ENCODE data around the gene ENO2. TPM values are rescaled to one million over a fixed set of nuclear protein-coding genes. Genes with fewer than 3 reads are reported as not detected.

ENO2 gene
- total RNA-seq, 1 experiment from 2014 or later: 166 TPM

DNA sequence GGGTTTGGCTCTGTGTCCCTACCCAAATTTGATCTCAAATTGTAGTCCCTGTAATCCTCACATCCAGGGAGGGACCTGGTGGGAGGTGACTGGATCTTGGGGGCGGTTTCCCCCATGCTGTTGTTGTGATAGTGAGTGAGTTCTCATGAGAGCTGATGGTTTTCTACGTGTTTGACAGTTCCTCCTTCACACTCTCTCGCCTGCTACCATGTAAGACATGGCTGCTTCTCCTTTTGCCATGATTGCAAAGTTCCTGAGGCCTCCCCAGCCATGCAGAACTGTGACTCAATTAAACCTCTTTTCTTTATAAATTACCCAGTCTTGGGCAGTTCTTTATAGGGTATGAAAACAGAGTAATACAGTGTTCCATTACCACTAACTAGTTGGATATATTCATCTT lies 20.1 kb upstream of the ENO2 start:
- no peak overlapping the region for H2BK12ac ChIP-seq (ENCODE audit: insufficient read length, low read depth, low read length)
- H3K9me3 ChIP-seq (ENCODE audit: control insufficient read depth, low read depth, low read length): no peaks in the 10 kb centered on the region
- no peak overlapping the region for H3K4me3 Mint-ChIP-seq
- no peak overlapping the region for H2AK5ac ChIP-seq (ENCODE audit: insufficient read length, low read length)
- no peak overlapping the region for H2BK15ac ChIP-seq (ENCODE audit: low read depth, low read length)
- H3K79me2 ChIP-seq (ENCODE audit: insufficient read depth, low read length): no peaks in the 10 kb centered on the region
- H3K4me1 Mint-ChIP-seq: peaks cover 9 to 11% of the 10 kb centered on the region in 2 experiments
- no peak overlapping the region for H3K4me2 ChIP-seq (ENCODE audit: insufficient read depth, insufficient read length, low read length)
- H3K36me3 Mint-ChIP-seq (ENCODE audit: insufficient read depth in 1 of 3, low read depth in 3 of 3): peaks cover 0 to 8% (median 5%) of the 10 kb centered on the region in 3 experiments; a peak in 5 of 7 replicates
- no peaks in the 10 kb centered on the region for H4K20me1 ChIP-seq (ENCODE audit: control insufficient read depth, insufficient read depth, insufficient read length)
- H3K27me3 ChIP-seq (ENCODE audit: insufficient read depth, low read length): no peaks in the 10 kb centered on the region
- no peak overlapping the region for H3K18ac ChIP-seq (ENCODE audit: insufficient read length, low read depth, low read length)
- H2BK120ac ChIP-seq (ENCODE audit: low read depth, low read length, poor library complexity, severe bottlenecking): no peak overlapping the region
- no peak overlapping the region for H3K9ac ChIP-seq (ENCODE audit: extremely low read depth, insufficient read length, low read length)
- no peak overlapping the region for H3K56ac ChIP-seq (ENCODE audit: insufficient read length, low read depth, low read length)
- H3T11ph ChIP-seq (ENCODE audit: low read length): no peak overlapping the region
- H2BK5ac ChIP-seq (ENCODE audit: insufficient read length, low read length): no peak overlapping the region
- peaks cover 6% of the 10 kb centered on the region for H3K23me2 ChIP-seq (ENCODE audit: insufficient read length, low read depth, low read length, poor library complexity, severe bottlenecking)
- H3K27ac Mint-ChIP-seq: no peak overlapping the region
- H4K5ac ChIP-seq (ENCODE audit: insufficient read length, low read depth, low read length): no peak overlapping the region
- no peak for DNase-seq
- no peak overlapping the region for H3K4ac ChIP-seq (ENCODE audit: low read depth, low read length)
- no peak overlapping the region for H3K23ac ChIP-seq (ENCODE audit: insufficient read length, low read depth, low read length)
- no peak overlapping the region for H3K14ac ChIP-seq (ENCODE audit: insufficient read depth, low read length)
- no peaks in the 10 kb centered on the region for H3K79me1 ChIP-seq (ENCODE audit: insufficient read depth, low read depth, low read length, poor library complexity, severe bottlenecking)
- H2BK20ac ChIP-seq (ENCODE audit: low read depth, low read length, poor library complexity, severe bottlenecking): no peak overlapping the region
- H3K27ac ChIP-seq (ENCODE audit: insufficient read length, low read depth, low read length): no peak overlapping the region
- TF ChIP-seq, protein P1, sequence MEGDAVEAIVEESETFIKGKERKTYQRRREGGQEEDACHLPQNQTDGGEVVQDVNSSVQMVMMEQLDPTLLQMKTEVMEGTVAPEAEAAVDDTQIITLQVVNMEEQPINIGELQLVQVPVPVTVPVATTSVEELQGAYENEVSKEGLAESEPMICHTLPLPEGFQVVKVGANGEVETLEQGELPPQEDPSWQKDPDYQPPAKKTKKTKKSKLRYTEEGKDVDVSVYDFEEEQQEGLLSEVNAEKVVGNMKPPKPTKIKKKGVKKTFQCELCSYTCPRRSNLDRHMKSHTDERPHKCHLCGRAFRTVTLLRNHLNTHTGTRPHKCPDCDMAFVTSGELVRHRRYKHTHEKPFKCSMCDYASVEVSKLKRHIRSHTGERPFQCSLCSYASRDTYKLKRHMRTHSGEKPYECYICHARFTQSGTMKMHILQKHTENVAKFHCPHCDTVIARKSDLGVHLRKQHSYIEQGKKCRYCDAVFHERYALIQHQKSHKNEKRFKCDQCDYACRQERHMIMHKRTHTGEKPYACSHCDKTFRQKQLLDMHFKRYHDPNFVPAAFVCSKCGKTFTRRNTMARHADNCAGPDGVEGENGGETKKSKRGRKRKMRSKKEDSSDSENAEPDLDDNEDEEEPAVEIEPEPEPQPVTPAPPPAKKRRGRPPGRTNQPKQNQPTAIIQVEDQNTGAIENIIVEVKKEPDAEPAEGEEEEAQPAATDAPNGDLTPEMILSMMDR (conservative IDR thresholded peaks at IDR 0.05): no peak
- peaks cover 3% of the 10 kb centered on the region; the same call in 1 of the 2 replicates for H3K4me1 ChIP-seq (ENCODE audit: insufficient read depth, low read length)
- no peak overlapping the region for H4K91ac ChIP-seq (ENCODE audit: insufficient read length, low read depth, low read length)
- no peak overlapping the region for H2AFZ ChIP-seq (ENCODE audit: low read length)
- peaks cover 0 to 3% of the 10 kb centered on the region in 2 experiments; a peak in 1 of 5 replicates for H3K9me3 Mint-ChIP-seq
- H3K27me3 Mint-ChIP-seq (ENCODE audit: low read depth): no peaks in the 10 kb centered on the region; the same call in 1 of the 2 replicates
- WGBS (ENCODE audit: extremely low coverage, insufficient read length, low lambda C conversion rate): no CpG with 5 or more reads among the region's 3 CpGs
- no peak overlapping the region for H4K8ac ChIP-seq (replicated peaks; ENCODE audit: insufficient read length, low read depth, low read length)

Data from H9 (cell line).